GM21529 (cell line): Measurements from ENCODE around the gene MYO16.
"Not testable (repeated sequence)": the region's sequence is repeated elsewhere in the genome, so short reads cannot be mapped to it uniquely, and the experiment has no call there.

Source experiments
- ATAC-seq: cut with Tn5 transposase; IDR thresholded peaks from one replicate; pipeline ENCODE4 v1.9.1; 2021; ENCODE audit not compliant: unreplicated experiment

The MYO16 gene

DNA sequence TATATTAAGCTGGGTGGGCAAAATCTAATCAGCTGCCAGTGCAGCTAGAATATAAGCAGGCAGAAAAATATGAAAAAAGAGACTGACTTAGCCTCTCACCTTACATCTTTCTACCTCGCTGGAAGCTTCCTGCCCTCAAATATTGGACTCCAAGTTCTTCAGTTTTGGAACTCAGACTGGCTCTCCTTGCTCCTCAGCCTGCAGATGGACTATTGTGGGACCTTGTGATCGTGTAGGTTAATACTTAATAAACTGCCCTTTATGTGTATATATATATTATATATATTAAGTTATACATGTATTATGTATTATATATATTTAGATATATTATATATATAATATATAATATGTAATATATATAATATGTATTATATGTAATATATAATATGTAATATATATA is 588.1 kb downstream of the MYO16 start:
- ATAC-seq = not testable (repeated sequence)

DNA sequence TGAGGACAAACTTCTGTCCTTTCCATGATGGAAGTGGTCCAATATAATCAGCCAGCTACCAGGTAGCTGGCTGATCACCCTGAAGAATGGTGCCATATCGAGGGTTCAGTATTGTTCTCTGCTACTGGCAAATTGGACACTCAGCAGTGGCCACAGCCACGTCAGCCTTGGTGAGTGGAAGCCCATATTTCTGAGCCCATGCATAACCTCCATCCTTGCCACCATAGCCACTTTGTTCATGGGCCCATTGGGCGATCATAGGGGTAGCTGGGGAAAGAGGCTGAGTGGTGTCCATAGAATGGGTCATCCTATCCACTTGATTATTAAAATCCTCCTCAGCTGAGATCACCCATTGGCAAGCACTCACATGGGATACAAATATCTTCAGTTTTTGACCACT is 591.2 kb downstream of the MYO16 start:
- ATAC-seq = no peak

DNA sequence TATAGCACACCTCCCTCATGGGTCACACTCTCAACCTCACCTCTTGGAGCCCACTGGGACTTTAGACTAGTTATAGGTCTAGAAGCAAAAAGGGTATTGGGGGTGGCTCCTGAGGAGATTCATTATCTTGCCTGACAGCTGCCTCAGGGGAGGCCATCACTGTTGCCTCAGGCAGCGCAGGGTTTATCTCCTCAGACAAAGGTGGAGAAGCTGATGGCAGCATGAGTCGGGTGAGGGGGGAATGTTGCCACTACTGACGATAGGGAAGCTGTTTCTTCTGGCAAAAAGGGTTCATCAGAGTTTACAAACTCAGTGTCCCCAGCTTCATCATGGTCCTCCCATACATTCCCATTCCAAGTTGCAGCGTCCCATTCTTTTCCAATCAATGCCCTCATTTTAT is 594.6 kb downstream of the MYO16 start:
- ATAC-seq = no peak

DNA sequence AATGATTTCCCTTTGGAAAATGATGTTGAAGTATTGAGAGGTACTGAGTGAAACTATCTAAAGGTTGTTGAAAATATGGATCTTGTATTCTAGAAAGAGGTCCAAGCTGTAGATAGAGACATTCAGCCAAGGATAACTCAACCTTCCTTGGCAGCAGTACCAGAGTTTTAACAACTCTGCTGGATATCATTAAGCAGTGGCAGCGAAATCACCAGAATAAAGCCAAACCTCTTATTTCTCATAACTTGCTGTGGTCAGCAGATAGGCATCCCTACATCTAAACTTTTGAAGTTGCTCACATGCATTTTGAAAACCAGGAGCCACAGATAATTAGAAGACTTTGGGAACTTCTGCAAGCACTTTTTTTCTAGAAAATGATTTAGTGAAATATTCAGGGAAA is 597.2 kb downstream of the MYO16 start:
- no peak for ATAC-seq

DNA sequence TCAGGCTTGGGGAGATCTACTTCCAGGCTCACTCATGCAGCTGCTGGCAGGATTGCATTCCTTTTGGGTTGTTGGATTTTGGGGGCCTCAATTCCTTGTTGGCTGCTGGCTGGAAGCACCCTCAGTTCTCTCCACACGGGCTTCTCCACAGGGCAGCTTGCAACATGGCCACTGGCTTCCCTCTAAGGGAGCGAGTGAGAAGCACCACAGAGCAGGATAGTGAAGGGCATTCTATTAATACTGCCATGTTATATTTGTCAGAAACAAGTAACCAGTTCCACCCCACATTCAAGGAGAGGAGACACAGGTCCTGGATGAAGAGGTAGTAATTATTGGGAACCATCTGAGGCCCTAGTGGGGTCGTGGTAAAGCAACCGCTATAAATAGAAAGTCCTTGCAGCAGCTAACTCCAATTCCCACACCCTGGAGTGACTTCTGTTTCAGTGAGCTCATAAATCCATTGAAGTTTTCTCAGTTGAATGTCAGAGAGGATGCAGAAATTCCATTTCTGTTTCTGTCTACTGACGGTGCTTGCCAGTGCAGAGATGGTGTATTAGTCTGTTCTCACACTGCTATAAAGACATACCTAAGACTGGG is 598.0 kb downstream of the MYO16 start:
- ATAC-seq = no peak

DNA sequence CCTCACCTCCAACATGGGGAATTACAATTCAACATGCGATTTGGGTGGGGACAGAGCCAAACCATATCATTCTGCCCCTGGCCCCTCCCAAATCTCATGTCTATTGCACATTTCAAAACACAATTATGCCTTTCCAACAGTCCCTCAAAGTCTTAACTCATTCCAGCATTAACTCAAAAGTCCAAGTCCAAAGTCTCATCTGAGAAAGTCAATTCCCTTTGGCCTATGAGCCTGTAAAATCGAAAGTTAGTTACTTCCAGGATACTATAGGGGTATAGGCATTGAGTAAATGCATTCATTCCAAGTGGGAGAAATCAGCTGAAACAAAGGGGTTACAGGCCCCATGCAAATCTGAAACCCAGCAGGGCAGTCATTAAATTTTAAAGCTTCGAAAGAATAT is 598.8 kb downstream of the MYO16 start:
- ATAC-seq = no peak

DNA sequence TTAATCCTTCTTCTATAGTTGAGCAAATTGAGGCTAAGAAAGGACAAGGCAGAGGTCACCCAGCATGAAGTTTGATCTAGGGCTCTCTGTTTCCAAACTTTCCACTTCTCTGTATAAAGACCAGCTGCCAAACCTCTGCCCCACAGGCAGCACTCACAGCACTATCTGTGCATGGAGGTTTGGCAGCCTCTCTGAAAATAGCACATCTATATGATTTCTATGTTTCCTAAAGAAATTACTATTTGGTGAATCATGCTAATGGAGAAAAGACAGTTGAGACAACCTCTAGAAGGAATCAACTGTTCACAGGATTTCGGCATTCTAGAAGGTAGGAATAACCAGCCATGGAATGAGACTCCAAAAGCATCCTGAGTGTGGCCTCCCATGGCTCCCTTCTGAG is 602.5 kb downstream of the MYO16 start:
- ATAC-seq = no peak

DNA sequence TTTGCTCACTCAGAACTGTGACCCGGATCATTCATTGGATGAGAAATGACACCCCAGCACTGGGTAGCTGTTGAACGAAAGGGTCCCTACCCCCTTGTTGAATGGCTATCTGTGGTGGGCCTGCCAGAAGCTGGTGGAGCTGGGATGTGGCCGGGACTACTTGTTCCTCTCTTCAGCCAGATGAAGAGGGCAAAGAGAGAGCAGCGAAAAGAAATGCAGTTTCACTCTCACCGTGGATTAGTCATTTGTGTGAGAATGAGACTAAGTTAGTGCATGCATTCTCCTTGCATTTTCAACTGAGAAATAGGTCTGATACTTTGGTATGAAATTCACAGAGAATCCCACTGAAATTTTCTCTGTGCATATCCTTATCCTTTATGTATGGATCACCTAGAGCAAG is 603.9 kb downstream of the MYO16 start:
- ATAC-seq = peak; percentile 75

DNA sequence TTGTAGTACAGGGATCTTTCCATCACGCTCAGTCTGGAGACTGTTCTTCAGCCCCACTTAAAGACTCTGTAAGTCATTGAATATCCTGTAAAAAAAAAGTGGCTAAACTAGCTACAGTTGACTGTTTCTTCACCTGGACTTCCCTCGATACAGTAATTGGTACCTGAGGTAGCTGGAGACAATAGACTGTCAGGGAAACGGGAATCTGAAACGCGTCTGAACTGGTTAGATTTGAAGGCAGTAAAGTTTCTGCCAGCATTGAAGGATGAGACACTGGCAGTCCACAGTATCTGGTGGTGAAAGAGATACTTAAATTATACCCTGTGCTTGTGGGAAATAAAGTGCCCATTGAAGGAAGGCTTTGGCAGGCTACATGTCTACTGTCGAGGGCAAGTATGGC is 606.5 kb downstream of the MYO16 start:
- ATAC-seq = no peak

DNA sequence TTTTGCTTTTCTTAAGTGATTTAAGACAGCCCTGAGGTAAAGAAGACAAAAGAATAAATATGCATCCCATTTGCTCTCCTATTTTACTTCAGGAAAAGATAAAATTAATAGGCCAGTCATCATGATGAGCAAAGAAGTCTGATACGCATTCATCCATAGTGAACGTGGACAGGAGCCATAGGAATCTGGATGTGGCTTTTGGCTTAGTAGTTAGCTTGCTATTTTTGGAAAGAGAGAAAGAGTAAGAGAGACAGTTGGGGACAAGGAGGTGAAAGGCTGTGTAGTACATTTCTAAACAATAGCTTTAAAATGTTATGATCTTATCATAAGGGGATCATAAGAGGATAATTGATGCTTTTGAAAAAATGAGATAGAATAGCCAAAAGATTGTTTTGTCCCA is 611.7 kb downstream of the MYO16 start:
- no peak for ATAC-seq

DNA sequence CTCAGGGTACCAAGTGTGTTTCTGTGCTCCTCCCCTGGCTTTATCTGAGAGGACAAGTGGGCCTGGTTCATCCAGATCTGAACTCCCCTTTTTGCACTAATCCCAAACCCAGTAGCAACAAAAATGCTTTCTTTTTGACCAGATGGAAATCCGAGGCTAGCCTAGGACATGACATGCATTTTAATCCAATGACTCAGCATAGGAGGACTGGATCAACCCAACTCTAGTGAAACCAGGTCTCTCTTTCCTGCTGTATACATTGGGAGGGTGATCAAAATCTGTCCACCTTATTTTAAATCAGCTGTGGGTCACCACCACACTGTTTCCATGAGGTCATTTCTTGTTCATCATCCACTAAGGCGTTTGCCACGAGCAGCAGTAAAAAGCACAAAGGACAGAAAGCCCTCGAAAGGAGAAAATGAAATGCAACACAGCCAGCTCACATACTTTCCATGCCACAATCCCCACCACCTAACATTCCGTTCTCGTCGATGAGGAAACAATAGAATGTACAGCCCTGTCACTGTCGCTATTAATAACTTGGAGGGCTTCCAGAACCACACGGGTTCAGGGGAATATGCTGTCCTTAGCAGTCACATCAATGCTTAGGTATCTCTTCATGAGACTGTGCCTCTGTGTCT is 614.0 kb downstream of the MYO16 start:
- no peak for ATAC-seq

DNA sequence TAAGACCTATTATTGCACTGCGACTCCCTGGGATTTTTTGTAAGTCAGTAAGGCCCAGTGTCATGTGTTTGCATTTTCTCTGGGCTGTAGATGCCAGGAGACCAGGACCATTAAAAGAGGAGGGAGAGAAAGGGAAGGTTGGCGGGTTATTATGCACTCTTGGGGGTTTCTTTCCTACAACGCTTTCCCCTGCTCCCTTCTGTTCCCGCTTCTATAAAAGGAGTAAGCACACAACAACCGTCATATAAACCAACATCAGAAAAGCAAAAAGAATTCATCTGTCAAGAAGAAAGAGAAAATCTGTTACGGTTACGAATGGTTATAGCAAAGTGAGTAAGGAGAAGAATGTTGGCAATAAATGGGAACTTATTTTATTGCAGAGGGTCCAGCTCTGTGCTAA is 615.2 kb downstream of the MYO16 start:
- ATAC-seq = no peak

DNA sequence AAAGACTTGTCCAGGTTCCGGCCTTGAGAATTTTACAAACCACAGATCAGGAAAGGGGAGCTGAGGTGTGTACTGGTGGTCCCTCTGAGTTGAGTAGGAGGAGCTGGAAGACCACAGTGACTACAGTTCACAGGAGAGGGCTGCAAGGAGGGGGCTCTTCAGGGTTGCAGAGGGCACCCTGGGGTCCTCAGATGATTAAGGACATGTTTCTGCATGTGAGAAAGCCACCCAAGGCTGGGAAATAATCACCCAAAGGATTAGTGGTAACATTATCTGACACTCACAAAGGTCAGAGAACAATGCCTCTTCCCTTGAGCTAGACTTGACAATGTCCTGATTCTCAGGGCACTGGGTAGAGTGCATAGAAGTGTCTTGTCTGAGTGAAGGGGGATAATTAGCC is 616.6 kb downstream of the MYO16 start:
- ATAC-seq = no peak

DNA sequence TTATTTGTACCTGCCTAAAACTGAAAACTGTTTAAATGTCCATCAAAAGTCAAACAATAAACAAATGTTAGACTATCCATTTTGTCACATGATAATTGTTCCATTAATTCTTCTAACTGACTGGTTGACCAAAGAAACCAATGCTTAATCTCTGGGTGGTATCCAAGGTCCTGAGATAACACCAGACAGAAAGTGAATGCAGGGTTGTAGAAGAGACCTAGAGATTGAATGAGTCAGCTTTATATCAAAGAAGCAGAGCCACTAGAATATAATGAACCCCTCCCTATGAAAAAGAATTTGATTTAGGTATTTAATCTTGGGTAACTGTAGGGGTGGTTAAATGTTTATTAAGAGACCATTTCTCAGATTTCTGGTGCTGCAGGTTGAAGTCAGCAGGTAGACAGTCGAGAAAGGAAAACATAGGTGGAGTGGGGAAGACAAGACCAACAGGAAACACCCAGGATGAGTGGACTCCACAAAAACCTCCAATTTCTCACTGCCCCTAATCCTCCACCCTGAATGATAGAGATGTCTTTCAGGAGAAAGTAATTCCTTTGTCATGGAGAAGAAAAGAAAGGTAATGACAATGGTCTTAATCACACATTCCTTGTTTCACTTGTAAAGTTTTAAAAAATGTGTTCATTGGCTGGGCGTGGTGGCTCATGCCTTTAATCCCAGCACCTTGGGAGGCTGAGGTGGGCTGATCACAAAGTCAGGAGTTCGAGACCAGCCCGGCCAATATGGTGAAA is 620.5 kb downstream of the MYO16 start:
- ATAC-seq = no peak

DNA sequence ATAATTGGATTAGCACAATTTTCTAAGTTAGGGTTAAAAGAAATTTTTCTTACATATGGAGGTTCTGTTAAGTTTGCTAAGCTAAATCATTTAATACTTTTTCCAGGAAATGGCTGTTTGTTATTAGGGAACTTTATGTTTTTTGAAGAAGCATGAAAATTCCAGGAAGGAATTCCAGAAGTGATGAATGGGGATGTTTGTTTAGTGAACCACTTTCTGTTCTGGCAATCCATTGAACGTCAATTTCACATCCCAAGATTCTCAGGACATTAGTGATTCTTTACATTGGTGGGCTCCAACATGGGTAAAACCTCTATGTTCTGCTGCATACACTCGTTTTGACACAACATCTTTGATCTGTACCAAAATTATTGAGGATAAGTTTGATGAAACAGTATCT is 622.5 kb downstream of the MYO16 start:
- ATAC-seq = no peak

DNA sequence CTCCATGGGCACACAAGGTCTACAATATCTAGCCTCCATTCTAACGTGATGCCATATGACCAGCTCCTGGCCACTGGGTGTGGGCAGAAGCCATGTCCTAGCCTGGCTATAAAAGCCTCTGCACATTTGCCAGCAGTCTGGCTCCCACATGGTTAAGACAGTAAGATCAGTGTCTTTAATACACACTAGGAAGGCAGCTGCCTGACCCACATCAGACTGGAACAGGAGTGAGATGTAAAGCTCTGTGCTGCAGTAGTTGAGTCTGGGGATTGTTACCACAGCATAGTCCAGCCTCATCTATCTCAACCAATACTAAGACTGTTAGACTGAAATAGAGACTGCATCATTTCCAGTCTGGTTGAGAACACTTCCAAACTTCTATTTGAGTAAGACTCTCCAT is 623.9 kb downstream of the MYO16 start:
- no peak for ATAC-seq

DNA sequence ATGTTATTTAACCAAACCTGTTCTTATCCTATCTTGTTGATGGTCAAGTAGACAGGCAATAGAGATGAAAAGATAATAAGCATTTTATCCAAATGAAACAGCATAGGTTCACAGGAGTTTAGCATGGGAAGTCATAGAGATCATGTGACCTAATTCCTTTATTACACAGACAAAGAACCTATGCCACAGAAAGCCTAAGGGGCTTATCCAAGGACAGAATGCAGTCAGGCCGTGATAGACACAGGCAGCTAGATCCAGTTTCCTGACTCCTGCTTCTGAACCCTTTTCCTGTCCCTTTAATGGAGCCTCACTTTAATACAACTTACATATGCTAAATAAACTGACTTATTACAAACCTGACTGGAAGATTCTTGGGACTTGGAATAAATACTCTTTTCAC is 624.9 kb downstream of the MYO16 start:
- no peak for ATAC-seq

DNA sequence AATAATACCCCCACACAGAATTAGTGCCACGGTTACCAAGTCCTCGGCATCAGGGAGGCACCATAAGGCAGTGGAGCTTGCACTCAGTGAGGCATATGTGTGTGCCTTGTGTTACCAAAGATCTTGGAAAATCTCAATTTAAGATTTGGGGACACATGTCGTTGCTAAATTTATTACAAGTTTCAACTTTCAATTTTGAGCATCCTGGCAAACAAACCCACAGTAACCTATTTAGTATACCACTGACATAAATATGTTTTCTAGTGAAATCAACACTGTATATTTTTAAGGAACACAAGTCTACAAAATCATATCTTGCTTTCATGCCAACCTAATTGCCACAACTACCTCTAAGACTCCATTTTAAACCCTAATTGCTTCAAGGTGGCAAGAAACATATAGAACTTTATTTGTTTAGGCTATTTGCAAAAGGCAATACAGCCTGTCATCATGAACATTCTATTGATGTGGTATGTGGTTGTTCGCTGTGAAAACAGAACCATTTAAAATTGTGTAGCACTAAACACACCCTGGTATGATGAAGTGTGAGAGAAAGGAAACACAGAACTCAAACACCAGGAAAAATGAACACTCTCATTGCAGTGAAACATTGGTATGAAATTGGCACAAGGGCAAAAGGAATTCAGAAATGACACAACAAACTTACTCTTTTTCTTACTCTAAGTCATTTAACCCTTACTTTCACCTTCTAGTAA is 625.9 kb downstream of the MYO16 start:
- ATAC-seq = no peak

DNA sequence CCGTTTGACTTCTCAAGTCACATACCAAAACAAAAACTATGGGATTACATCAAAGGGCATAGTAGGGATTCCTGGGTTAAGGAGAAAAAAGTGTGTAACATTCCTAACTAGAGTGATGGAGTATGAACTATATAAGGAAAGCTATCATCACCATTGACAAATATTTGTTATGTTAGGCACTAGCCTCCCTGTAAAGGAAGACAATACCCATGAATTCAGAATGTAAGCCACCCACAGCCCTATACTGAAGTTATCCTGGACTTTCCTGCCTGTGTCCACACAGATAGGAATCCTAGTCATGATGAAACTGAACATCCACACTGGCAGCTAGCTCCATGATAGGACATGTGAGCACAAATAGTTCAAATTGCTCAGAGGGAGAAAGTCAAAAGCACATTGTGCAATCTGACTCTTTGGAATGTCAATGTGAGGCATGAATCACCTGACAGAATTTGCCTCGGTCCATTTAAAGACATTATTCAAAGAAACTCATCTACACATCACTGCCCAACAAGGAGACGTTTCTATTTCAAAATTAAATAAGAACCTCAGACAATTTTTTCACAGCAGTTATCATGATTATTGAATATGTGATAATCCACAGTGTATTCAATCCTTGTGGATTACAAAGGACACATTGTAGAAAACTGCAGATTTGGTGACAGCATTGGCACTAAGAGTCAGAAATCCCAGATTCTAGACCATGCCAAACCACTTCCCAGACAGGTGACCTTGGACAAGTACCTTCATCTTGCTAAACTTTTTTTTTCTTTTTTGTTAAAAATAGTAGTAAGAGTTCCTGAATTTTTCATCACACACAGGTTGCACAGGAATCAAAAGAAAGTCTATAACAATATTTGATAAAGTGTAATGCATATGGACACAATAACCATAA is 627.7 kb downstream of the MYO16 start:
- no peak for ATAC-seq
